ENCODE data around the gene IL37.

DNA sequence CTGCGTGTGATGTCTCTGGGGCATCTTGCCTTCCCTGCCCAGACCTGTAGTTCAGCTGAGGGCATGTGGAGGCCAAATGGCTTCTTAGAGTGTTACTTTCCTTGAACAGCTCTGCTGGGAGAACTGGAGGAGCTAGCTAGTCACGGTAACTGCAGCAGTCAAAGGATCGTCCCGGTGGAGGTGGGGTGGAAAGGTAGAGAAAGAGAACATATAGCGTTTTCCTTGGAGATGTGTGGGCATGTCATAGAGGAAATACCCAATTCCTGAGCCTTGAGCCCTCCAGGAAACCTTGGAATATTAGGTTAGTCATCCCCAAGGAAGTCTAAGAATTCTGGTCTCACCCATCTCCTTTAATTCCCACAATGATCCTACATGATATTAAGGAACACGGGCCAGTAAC is 33.5 kb upstream of the IL37 start:
- no peak for TF ChIP-seq MZF1 (CRISPR knock-in tag; IDR thresholded peaks at IDR 0.05; ENCODE audit: borderline replicate concordance)
- no peak for TF ChIP-seq ZNF24 (IDR thresholded peaks at IDR 0.05)

Measured in HepG2 (cell line).